GM12801 (cell line): ENCODE measurements around the gene ACTA2.
A peak's percentile ranks its signal among the peaks of the same experiment; 100 is the strongest.

Experiments used
- CTCF ChIP-seq: IDR thresholded peaks from one replicate; pipeline ENCODE4 v1.5.1; 2011; ENCODE audit warnings: control low read depth; ENCODE audit not compliant: insufficient read length; ENCODE audit errors: extremely low read depth

Gene ACTA2

GRCh38 chr10:88938938-88939337, 13.6 kb downstream of the ACTA2 start:
- TF ChIP-seq CTCF, result no peak

- no peak for TF ChIP-seq CTCF
Measured at GRCh38 chr10:88938039-88938438, 14.5 kb downstream of the ACTA2 start.

- TF ChIP-seq CTCF, result no peak
Measured at GRCh38 chr10:88936656-88937055, 15.9 kb downstream of the ACTA2 start.

GRCh38 chr10:88934900-88935672, 17.5 kb downstream of the ACTA2 start:
- no peak for TF ChIP-seq CTCF

GRCh38 chr10:88933564-88933963, 19.0 kb downstream of the ACTA2 start:
- no peak for TF ChIP-seq CTCF

GRCh38 chr10:88932539-88933256, 19.9 kb downstream of the ACTA2 start:
- TF ChIP-seq CTCF, result peak; percentile 32

GRCh38 chr10:88931548-88931947, 21.0 kb downstream of the ACTA2 start:
- TF ChIP-seq CTCF, result no peak
